Hepatocyte (in vitro differentiated cells): ENCODE data around the gene CFL1. TPM values are rescaled to one million over a fixed set of nuclear protein-coding genes. Genes with fewer than 3 reads are reported as not detected.

Experiments used
- DNase-seq: peaks from one replicate; pipeline ENCODE4 v3.0.0-alpha.2; 2016; ENCODE audit warnings: low spot score
- H2AFZ ChIP-seq: fragments of 200-600 bp; sonication (generic); 2 replicates; pipeline ENCODE4 v1.6.0; 2016; ENCODE audit warnings: antibody characterized with exemption, mild to moderate bottlenecking
- H3K27ac ChIP-seq: fragments of 200-600 bp; sonication (generic); 2 replicates; pipeline ENCODE4 v1.5.1; 2016; ENCODE audit warnings: mild to moderate bottlenecking
- H3K27me3 ChIP-seq: fragments of 200-600 bp; sonication (generic); 2 replicates; pipeline ENCODE4 v1.6.1; 2016
- H3K36me3 ChIP-seq: fragments of 200-600 bp; sonication (generic); replicated peaks from 2 replicates; pipeline ENCODE4 v1.5.1; 2016; ENCODE audit warnings: low read depth; ENCODE audit not compliant: insufficient read depth
- H3K4me1 ChIP-seq: fragments of 200-600 bp; sonication (generic); 2 replicates; pipeline ENCODE4 v1.5.1; 2016; ENCODE audit warnings: mild to moderate bottlenecking, moderate library complexity; ENCODE audit not compliant: insufficient read depth
- H3K4me2 ChIP-seq: fragments of 200-600 bp; sonication (generic); 2 replicates; pipeline ENCODE4 v1.6.0; 2016
- H3K4me3 ChIP-seq: fragments of 200-600 bp; sonication (generic); 2 replicates; pipeline ENCODE4 v1.5.1; 2016; ENCODE audit warnings: mild to moderate bottlenecking
- H3K79me2 ChIP-seq: fragments of 200-600 bp; sonication (generic); 2 replicates; pipeline ENCODE4 v1.6.0; 2017; ENCODE audit warnings: mild to moderate bottlenecking
- H3K9me2 ChIP-seq: fragments of 200-600 bp; sonication (generic); replicated peaks from 2 replicates; pipeline ENCODE4 v1.6.0; 2017; ENCODE audit warnings: mild to moderate bottlenecking; ENCODE audit not compliant: insufficient read depth
- H3K9me3 ChIP-seq: fragments of 200-600 bp; sonication (generic); 2 replicates; pipeline ENCODE4 v1.5.1; 2016; ENCODE audit warnings: low read depth, mild to moderate bottlenecking
- H4K20me1 ChIP-seq: fragments of 200-600 bp; sonication (generic); 2 replicates; pipeline ENCODE4 v1.6.0; 2016; ENCODE audit warnings: mild to moderate bottlenecking; ENCODE audit not compliant: insufficient read depth, poor library complexity, severe bottlenecking
- EZH2 ChIP-seq: fragments of 200-600 bp; sonication (generic); IDR thresholded peaks from 2 replicates; pipeline ENCODE4 v1.6.1; 2016; ENCODE audit warnings: antibody characterized with exemption, mild to moderate bottlenecking, borderline replicate concordance
- EZH2phosphoT487 ChIP-seq: fragments of 200-600 bp; sonication (generic); IDR thresholded peaks from one replicate; pipeline ENCODE4 v1.6.1; 2018; ENCODE audit warnings: antibody characterized with exemption, mild to moderate bottlenecking, low read depth, moderate library complexity; ENCODE audit not compliant: unreplicated experiment, severe bottlenecking
- whole genome bisulfite sequencing: methylation state at CpG from one replicate; pipeline ENCODE4 v1.1.6; 2016; ENCODE audit warnings: low lambda C conversion rate; ENCODE audit errors: missing lambda C conversion rate; 5-methylcytosine and 5-hydroxymethylcytosine counted together
- polyA plus RNA-seq: library from polyadenylated mRNA; unstranded; fragments of >200 nt; fragmentation: Nextera tagmentation; extraction: Ambion mirVana; gene quantifications from 2 replicates; pipeline ENCODE4 v1.2.1, GENCODE V29; 2016
- total RNA-seq: library from RNA; depleted of rRNA; stranded (reverse); fragments of >200 nt; gene quantifications from 2 replicates; pipeline ENCODE4 v1.2.3, GENCODE V29; 2014
- TF ChIP-seq, protein P1 (sequence below): fragments of 200-600 bp; sonication (generic); IDR thresholded peaks from 2 replicates; pipeline ENCODE4 v1.5.1; 2016; ENCODE audit warnings: antibody characterized with exemption, mild to moderate bottlenecking; ENCODE audit not compliant: poor library complexity

Gene CFL1
- total and polyA plus RNA-seq, 2 experiments from 2014 or later = 720 to 1,698 TPM

DNA sequence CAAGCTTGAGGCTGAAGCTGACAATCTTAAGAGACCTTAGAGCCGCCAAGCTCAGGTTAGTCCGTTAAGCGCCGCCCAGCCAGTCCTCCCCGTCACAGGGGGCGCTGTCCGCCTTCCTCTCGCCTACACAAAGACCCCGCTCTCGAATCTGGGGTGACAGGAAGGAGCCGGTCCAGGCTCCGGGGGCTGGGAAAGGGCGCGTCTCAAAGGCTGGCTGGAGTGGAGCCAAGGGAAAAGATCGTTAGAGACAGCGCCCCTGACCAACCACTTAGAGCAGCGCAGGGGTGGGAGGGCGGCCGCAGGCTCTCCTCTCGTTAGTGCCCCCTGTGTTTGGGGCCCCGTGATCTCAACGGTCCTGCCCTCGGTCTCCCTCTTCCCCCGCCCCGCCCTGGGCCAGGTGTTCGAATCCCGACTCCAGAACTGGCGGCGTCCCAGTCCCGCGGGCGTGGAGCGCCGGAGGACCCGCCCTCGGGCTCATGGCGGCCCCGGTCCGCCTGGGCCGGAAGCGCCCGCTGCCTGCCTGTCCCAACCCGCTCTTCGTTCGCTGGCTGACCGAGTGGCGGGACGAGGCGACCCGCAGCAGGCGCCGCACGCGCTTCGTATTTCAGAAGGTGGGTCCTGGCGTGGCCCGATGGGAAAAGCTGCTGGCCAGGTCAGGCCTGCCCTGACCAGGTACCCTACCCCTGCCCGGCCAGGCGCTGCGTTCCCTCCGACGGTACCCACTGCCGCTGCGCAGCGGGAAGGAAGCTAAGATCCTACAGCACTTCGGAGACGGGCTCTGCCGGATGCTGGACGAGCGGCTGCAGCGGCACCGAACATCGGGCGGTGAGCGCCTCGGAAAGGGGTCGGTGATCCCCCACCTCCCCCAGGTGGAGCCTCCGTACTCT, 2.5 kb upstream of the CFL1 start, which contains the start of gene MUS81:
Gene MUS81, plus strand, starts transcription at position 156 of the 887 bp plus-strand sequence. Its CDS starts 321 bp downstream, at position 477.
- peak; percentile 99 for DNase-seq
- peak within 1 kb of the TSS; percentile 90 for H3K4me2 ChIP-seq
- 2% methylated on average over 59 of the region's 78 CpGs for WGBS
- peaks cover 42% of the 10 kb centered on the region for H3K79me2 ChIP-seq
- no peaks in the 10 kb centered on the region for H3K36me3 ChIP-seq
- no peaks in the 10 kb centered on the region for H3K27me3 ChIP-seq
- peaks cover 20% of the 10 kb centered on the region for H4K20me1 ChIP-seq
- H3K9me3 ChIP-seq = no peaks in the 10 kb centered on the region
- H3K4me1 ChIP-seq = peaks cover 14% of the 10 kb centered on the region
- peak within 1 kb of the TSS; percentile 97 for H3K27ac ChIP-seq
- no peaks in the 10 kb centered on the region for H3K9me2 ChIP-seq
- peak within 1 kb of the TSS; percentile 96 for H3K4me3 ChIP-seq
- peak within 1 kb of the TSS; percentile 34 for H2AFZ ChIP-seq
- TF ChIP-seq, protein P1, sequence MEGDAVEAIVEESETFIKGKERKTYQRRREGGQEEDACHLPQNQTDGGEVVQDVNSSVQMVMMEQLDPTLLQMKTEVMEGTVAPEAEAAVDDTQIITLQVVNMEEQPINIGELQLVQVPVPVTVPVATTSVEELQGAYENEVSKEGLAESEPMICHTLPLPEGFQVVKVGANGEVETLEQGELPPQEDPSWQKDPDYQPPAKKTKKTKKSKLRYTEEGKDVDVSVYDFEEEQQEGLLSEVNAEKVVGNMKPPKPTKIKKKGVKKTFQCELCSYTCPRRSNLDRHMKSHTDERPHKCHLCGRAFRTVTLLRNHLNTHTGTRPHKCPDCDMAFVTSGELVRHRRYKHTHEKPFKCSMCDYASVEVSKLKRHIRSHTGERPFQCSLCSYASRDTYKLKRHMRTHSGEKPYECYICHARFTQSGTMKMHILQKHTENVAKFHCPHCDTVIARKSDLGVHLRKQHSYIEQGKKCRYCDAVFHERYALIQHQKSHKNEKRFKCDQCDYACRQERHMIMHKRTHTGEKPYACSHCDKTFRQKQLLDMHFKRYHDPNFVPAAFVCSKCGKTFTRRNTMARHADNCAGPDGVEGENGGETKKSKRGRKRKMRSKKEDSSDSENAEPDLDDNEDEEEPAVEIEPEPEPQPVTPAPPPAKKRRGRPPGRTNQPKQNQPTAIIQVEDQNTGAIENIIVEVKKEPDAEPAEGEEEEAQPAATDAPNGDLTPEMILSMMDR = peak; percentile 94
- TF ChIP-seq EZH2phosphoT487 = no peak
- TF ChIP-seq EZH2 = no peak

DNA sequence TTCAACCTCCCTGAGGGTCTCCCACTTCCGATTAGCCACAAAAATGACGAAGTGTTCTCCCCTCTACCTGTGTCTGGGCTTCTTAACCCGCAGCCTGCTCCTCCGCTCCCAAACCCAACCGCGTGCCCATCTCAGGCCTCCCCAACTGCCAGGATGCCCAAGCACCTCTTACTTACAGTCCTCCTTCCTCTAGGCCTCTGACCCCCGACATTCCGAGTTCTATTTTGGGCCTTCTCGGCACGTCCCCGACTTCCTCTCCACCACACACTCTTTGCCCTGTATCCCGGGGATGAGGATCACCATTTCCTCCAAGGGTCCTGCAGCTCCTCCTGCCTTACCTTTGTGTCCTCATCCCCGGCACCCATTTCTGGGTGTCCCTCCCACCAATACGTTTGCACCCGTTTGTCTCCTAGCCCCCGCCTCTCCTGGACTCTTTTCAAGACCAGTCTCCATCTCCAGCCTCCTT, 1.9 kb upstream of the CFL1 start:
- WGBS = 5% methylated on average over 16 of the region's 16 CpGs
- peak overlapping the region; percentile 30 for H3K4me3 ChIP-seq
- H3K36me3 ChIP-seq = no peaks in the 10 kb centered on the region

GRCh38 chr11:65859095-65859811, 1.3 kb upstream of the CFL1 start:
- Histone ChIP-seq H2AFZ (peak overlapping the region; percentile 34), H3K36me3 (no peaks in the 10 kb centered on the region), H3K4me1 (peaks cover 25% of the 10 kb centered on the region)

More for the DNA sequence above, 1.9 kb upstream of the CFL1 start:
- no peaks in the 10 kb centered on the region for H3K9me3 ChIP-seq
- peak overlapping the region; percentile 90 for H3K4me2 ChIP-seq
- peaks cover 49% of the 10 kb centered on the region for H3K79me2 ChIP-seq
- TF ChIP-seq, protein P1 = no peak
- TF ChIP-seq EZH2phosphoT487 = no peak
- no peak for TF ChIP-seq EZH2
- H4K20me1 ChIP-seq = peaks cover 25% of the 10 kb centered on the region
- DNase-seq = no peak
- H3K27me3 ChIP-seq = no peaks in the 10 kb centered on the region
- peak overlapping the region; percentile 34 for H2AFZ ChIP-seq
- H3K4me1 ChIP-seq = peaks cover 20% of the 10 kb centered on the region
- no peaks in the 10 kb centered on the region for H3K9me2 ChIP-seq
- peak overlapping the region; percentile 97 for H3K27ac ChIP-seq

More at GRCh38 chr11:65859095-65859811, 1.3 kb upstream of the CFL1 start:
- Histone ChIP-seq H3K79me2 (peaks cover 54% of the 10 kb centered on the region), H3K27me3 (no peaks in the 10 kb centered on the region), H4K20me1 (peaks cover 31% of the 10 kb centered on the region), H3K27ac (peak overlapping the region; percentile 97), H3K4me2 (peak overlapping the region; percentile 90), H3K9me3 (no peaks in the 10 kb centered on the region), H3K9me2 (no peaks in the 10 kb centered on the region), H3K4me3 (peak overlapping the region; percentile 41)
- no peak for TF ChIP-seq EZH2phosphoT487
- TF ChIP-seq, protein P1 = peak; percentile 16
- 2% methylated on average over 44 of the region's 46 CpGs for whole genome bisulfite sequencing
- DNase-seq = peak; percentile 100
